ENCODE measurements around the gene DYRK4. TPM values are rescaled to one million over a fixed set of nuclear protein-coding genes. Genes with fewer than 3 reads are reported as not detected.
A peak's percentile ranks its signal among the peaks of the same experiment; 100 is the strongest.

DYRK4 gene
- total RNA-seq, 1 donor from 2014 or later = 30.1 TPM

GRCh38 chr12:4649358-4649661, 87.3 kb downstream of the DYRK4 start:
- Mint-ChIP-seq H3K4me3 (ENCODE audit: low read depth) (peak overlapping the region; percentile 100), H3K27me3 (ENCODE audit: low read depth) (no peaks in the 10 kb centered on the region), H3K36me3 (ENCODE audit: low read depth) (peaks cover 14% of the 10 kb centered on the region), H3K27ac (peak overlapping the region; percentile 97), H3K4me1 (ENCODE audit: low read depth) (peaks cover 45% of the 10 kb centered on the region), H3K9me3 (no peaks in the 10 kb centered on the region)
- intact Hi-C loops (cut with micrococcal nuclease) = loop anchor here (1.0 to 5.0 kb wide), 3 partner anchors 45 to 327 kb away; partner anchors contain the start of gene TIGAR
- no peak for DNase-seq (ENCODE audit: low spot score)

GRCh38 chr12:4653257-4653656, 91.2 kb downstream of the DYRK4 start:
- DNase-seq (ENCODE audit: low spot score) = no peak
- H3K27ac Mint-ChIP-seq = no peak overlapping the region
- peaks cover 34% of the 10 kb centered on the region for H3K4me1 Mint-ChIP-seq (ENCODE audit: low read depth)
- H3K9me3 Mint-ChIP-seq = no peaks in the 10 kb centered on the region
- no peak overlapping the region for H3K4me3 Mint-ChIP-seq (ENCODE audit: low read depth)
- no peaks in the 10 kb centered on the region for H3K27me3 Mint-ChIP-seq (ENCODE audit: low read depth)
- intact Hi-C loops (cut with micrococcal nuclease) = no loop called here
- H3K36me3 Mint-ChIP-seq (ENCODE audit: low read depth) = peaks cover 39% of the 10 kb centered on the region

GRCh38 chr12:4653691-4654090, 91.7 kb downstream of the DYRK4 start:
- H3K4me3 Mint-ChIP-seq (ENCODE audit: low read depth) = no peak overlapping the region
- H3K27me3 Mint-ChIP-seq (ENCODE audit: low read depth) = no peaks in the 10 kb centered on the region
- no peak overlapping the region for H3K27ac Mint-ChIP-seq
- peaks cover 40% of the 10 kb centered on the region for H3K36me3 Mint-ChIP-seq (ENCODE audit: low read depth)
- intact Hi-C loops (cut with micrococcal nuclease) = no loop called here
- H3K9me3 Mint-ChIP-seq = no peaks in the 10 kb centered on the region
- no peak for DNase-seq (ENCODE audit: low spot score)
- peaks cover 33% of the 10 kb centered on the region for H3K4me1 Mint-ChIP-seq (ENCODE audit: low read depth)

Other genes with a start within 250 kb of the DYRK4 start
- 8.7 and 9.5 TPM in 2 replicates for gene TIGAR, start 241.0 kb upstream of the DYRK4 start, total RNA-seq
- not detected in 2 replicates for gene FGF23, start 182.5 kb upstream of the DYRK4 start, total RNA-seq
- gene FGF6, start 116.4 kb upstream of the DYRK4 start, total RNA-seq = not detected in 2 replicates
- 31.0 and 34.1 TPM in 2 replicates for gene RAD51AP1, start 23.3 kb upstream of the DYRK4 start, total RNA-seq
- 0.55 and 0.71 TPM in 2 replicates for gene AKAP3, start 86.8 kb downstream of the DYRK4 start, total RNA-seq
- 124 and 125 TPM in 2 replicates for gene NDUFA9, start 86.9 kb downstream of the DYRK4 start, total RNA-seq
- gene GALNT8, start 158.2 kb downstream of the DYRK4 start, total RNA-seq = 1.2 and 1.4 TPM in 2 replicates

Measured in activated T-helper 2 cell treated with anti-CD3 and anti-CD28 coated beads, Interferon-gamma antibody, Interleukin-2, Interleukin-4, amounts not matched to agents 10 μg/mL and 5 μg/mL and 100 μg/mL, durations not matched to agents 14 hours and 24 hours and 36 hours (primary cell).